ENCODE measurements around the gene ANTXR1. TPM values are rescaled to one million over a fixed set of nuclear protein-coding genes. Genes with fewer than 3 reads are reported as not detected.

Gene ANTXR1
- total RNA-seq, 4 donors from 2014 or later, result 63.0 to 134 (median 113) TPM

DNA sequence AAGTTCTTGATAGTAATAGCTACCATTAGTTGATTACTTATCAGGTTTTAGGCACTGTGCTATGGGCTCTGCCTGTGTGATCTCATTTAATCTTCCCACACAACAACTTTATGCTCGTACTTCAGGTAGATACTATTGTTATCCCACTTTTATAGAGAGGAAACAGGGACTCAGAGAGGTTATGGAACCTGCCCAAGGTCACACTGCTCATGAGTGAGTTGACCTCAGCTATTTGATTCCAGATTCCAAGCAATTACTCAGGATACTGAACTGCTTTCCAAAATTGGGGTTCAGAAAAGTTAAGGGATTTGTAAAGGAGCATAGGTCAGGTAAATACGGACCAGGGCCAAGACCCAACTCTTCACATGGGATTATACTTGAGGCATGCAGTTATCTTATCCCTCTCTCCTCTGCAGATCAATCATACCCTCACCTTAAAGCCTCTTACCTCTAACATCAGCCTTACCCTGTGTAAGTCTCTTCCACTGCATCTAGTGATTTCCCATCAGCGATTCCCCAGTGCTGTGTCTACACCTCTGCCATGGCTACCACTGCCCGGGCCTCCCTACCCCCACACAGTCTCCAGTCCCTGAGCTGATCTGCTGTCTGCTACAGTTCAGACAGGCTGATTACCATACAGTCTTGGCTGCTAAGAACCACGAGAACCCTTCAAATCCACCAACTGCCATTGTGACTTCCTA, 74.4 kb downstream of the ANTXR1 start:
- Histone ChIP-seq H3K9me3 (no peaks in the 10 kb centered on the region), H3K27ac (no peak overlapping the region), H3K27me3 (no peaks in the 10 kb centered on the region), H3K36me3 (no peaks in the 10 kb centered on the region), H3K4me3 (no peak overlapping the region), H3K4me1 (no peaks in the 10 kb centered on the region)
- no peak for DNase-seq
- TF ChIP-seq POLR2A (IDR thresholded peaks at IDR 0.05) (no peak), CTCF (IDR thresholded peaks at IDR 0.05) (no peak)
- intact Hi-C loops (cut with DNase I; ENCODE audit: low total_unique reads), result no loop called here

GRCh38 chr2:69087912-69088240, 74.9 kb downstream of the ANTXR1 start:
- DNase-seq, result no peak

DNA sequence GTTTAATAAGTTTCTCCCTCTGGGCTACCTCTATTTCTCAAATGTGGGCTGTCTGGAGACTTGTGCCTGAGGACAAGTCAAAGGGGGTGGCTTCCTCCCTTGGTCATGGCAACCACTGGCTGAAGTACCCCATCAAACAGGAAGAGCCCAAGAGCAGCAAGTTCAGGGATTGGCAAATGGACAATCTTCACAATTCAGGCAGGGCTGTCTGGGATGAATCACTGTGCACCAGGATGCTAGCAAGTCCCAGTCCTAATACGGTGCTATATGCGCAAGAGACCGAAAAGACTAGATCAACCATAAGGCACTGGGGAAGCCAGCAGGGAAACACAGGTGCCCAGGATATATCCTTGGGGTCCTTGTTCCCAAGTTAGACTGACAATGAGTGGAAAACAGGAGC, 75.5 kb downstream of the ANTXR1 start:
- Histone ChIP-seq H3K4me3 (no peak overlapping the region), H3K27me3 (no peaks in the 10 kb centered on the region), H3K27ac (no peak overlapping the region), H3K36me3 (no peaks in the 10 kb centered on the region), H3K9me3 (no peaks in the 10 kb centered on the region), H3K4me1 (no peaks in the 10 kb centered on the region)
- intact Hi-C loops (cut with DNase I; ENCODE audit: low total_unique reads), result no loop called here
- DNase-seq, result no peak
- no peak for TF ChIP-seq CTCF (IDR thresholded peaks at IDR 0.05)
- TF ChIP-seq POLR2A (IDR thresholded peaks at IDR 0.05), result no peak

More at GRCh38 chr2:69087912-69088240, 74.9 kb downstream of the ANTXR1 start:
- H3K9me3 ChIP-seq, result no peaks in the 10 kb centered on the region
- H3K4me3 ChIP-seq, result no peak overlapping the region
- intact Hi-C loops (cut with DNase I; ENCODE audit: low total_unique reads), result no loop called here
- H3K36me3 ChIP-seq, result no peaks in the 10 kb centered on the region
- H3K4me1 ChIP-seq, result no peaks in the 10 kb centered on the region
- H3K27ac ChIP-seq, result no peak overlapping the region
- H3K27me3 ChIP-seq, result no peaks in the 10 kb centered on the region
- TF ChIP-seq POLR2A (IDR thresholded peaks at IDR 0.05), result no peak
- no peak for TF ChIP-seq CTCF (IDR thresholded peaks at IDR 0.05)

DNA sequence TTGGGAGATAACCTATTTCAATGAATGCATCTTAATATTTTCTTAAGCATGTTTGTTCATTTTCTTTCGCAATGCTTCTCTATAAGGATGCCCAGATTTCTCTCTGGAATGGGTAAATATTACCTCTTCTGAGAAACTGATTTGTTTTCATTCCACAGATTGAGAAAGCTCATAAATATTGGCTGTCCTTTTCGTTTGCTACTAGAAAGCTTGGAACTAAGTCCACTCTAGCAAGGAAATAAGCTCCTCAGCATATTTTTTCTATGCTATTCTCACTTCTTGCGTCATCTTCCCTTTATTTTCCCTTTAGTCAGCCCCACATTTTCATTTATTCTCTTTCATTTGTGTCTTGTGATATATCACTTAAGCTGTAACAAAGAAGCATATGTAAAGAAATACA, 76.3 kb downstream of the ANTXR1 start:
- no peaks in the 10 kb centered on the region for H3K4me1 ChIP-seq
- TF ChIP-seq CTCF (IDR thresholded peaks at IDR 0.05) (no peak), POLR2A (IDR thresholded peaks at IDR 0.05) (no peak)
- no peaks in the 10 kb centered on the region for H3K27me3 ChIP-seq
- no peaks in the 10 kb centered on the region for H3K9me3 ChIP-seq
- no peak overlapping the region for H3K27ac ChIP-seq
- H3K4me3 ChIP-seq, result no peak overlapping the region
- H3K36me3 ChIP-seq, result no peaks in the 10 kb centered on the region
- DNase-seq, result no peak
- intact Hi-C loops (cut with DNase I; ENCODE audit: low total_unique reads), result no loop called here

DNA sequence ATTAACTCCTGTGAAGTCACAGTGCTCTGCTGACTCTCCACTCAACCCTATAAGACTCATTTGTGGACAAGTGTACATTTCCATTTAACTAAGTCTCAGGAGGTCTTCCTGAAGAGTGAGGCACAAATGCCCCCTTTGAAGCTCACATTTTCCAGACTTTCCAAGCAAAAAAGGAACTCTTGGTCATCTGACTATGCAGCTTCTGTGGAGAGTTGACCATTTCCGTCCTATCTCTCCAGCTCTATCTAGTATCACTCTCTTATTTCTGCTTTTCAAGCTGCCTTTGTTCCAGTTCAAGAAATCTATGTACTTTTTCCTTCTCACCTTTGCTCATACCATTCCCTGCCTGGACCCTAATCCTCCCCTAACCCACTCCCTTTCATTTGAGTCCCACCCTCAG, 77.0 kb downstream of the ANTXR1 start:
- no peaks in the 10 kb centered on the region for H3K9me3 ChIP-seq
- H3K4me3 ChIP-seq, result no peak overlapping the region
- no peak overlapping the region for H3K27ac ChIP-seq
- TF ChIP-seq CTCF (IDR thresholded peaks at IDR 0.05), result no peak
- TF ChIP-seq POLR2A (IDR thresholded peaks at IDR 0.05), result no peak
- DNase-seq, result no peak
- no peaks in the 10 kb centered on the region for H3K27me3 ChIP-seq
- intact Hi-C loops (cut with DNase I; ENCODE audit: low total_unique reads), result no loop called here
- no peaks in the 10 kb centered on the region for H3K36me3 ChIP-seq
- H3K4me1 ChIP-seq, result no peaks in the 10 kb centered on the region

Measured in uterus (tissue), 4 donors.